ENCODE results near the gene RYR3. TPM values are rescaled to one million over a fixed set of nuclear protein-coding genes. Genes with fewer than 3 reads are reported as not detected.

RYR3 gene
- total RNA-seq, 1 donor from 2014 or later = not detected

GRCh38 chr15:33467146-33467815 is 156.5 kb downstream of the RYR3 start:
- Mint-ChIP-seq H3K4me3 (no peak overlapping the region), H3K36me3 (ENCODE audit: low read depth) (no peaks in the 10 kb centered on the region), H3K27ac (no peak overlapping the region), H3K9me3 (no peaks in the 10 kb centered on the region), H3K27me3 (peaks cover 2% of the 10 kb centered on the region), H3K4me1 (no peaks in the 10 kb centered on the region)
- no peak for TF ChIP-seq CTCF (IDR thresholded peaks at IDR 0.05)
- CTCF ChIA-PET = no interaction called here
- DNase-seq (no peak), ATAC-seq (ENCODE audit: low read depth) (no peak)
- POLR2A ChIA-PET = no interaction called here
- intact Hi-C loops (cut with micrococcal nuclease) = no loop called here

DNA sequence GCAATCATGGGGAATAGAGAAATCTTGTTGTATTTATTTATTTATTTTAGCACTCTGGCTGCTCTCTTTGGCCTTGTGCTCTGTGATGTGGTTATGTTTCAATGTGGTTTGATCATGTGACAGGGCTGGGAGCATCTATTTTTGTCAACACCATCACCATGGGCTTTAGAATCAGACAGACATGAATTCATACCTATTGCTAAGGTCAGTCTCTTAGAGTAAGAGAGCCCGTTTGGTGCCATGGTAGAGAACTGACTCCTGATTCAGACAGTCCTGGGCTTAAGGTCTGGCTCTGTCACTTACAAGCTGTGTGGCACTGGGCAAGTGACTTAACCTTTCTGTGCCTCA is 157.0 kb downstream of the RYR3 start:
- CTCF ChIA-PET = no interaction called here
- POLR2A ChIA-PET = no interaction called here
- H3K36me3 Mint-ChIP-seq (ENCODE audit: low read depth) = no peaks in the 10 kb centered on the region
- no peak overlapping the region for H3K4me3 Mint-ChIP-seq
- DNase-seq (no peak), ATAC-seq (ENCODE audit: low read depth) (no peak)
- TF ChIP-seq CTCF (IDR thresholded peaks at IDR 0.05) = no peak
- H3K4me1 Mint-ChIP-seq = no peaks in the 10 kb centered on the region
- H3K27ac Mint-ChIP-seq = no peak overlapping the region
- peaks cover 2% of the 10 kb centered on the region for H3K27me3 Mint-ChIP-seq
- no peaks in the 10 kb centered on the region for H3K9me3 Mint-ChIP-seq
- intact Hi-C loops (cut with micrococcal nuclease) = no loop called here

- DNase-seq (no peak), ATAC-seq (ENCODE audit: low read depth) (no peak)
- ChIA-PET CTCF (no interaction called here), POLR2A (no interaction called here)
- H3K9me3 Mint-ChIP-seq = no peaks in the 10 kb centered on the region
- no peak for TF ChIP-seq CTCF (IDR thresholded peaks at IDR 0.05)
- H3K36me3 Mint-ChIP-seq (ENCODE audit: low read depth) = no peaks in the 10 kb centered on the region
- intact Hi-C loops (cut with micrococcal nuclease) = no loop called here
- no peak overlapping the region for H3K27ac Mint-ChIP-seq
- H3K4me1 Mint-ChIP-seq = no peaks in the 10 kb centered on the region
- H3K4me3 Mint-ChIP-seq = no peak overlapping the region
- H3K27me3 Mint-ChIP-seq = no peaks in the 10 kb centered on the region
Observed at GRCh38 chr15:33468740-33469139, 158.0 kb downstream of the RYR3 start.

GRCh38 chr15:33473005-33473404 is 162.2 kb downstream of the RYR3 start:
- Mint-ChIP-seq H3K27me3 (peaks cover 2% of the 10 kb centered on the region), H3K27ac (no peak overlapping the region), H3K36me3 (ENCODE audit: low read depth) (no peaks in the 10 kb centered on the region), H3K4me3 (no peak overlapping the region), H3K4me1 (no peaks in the 10 kb centered on the region), H3K9me3 (peaks cover 2% of the 10 kb centered on the region)
- intact Hi-C loops (cut with micrococcal nuclease) = no loop called here
- DNase-seq (no peak), ATAC-seq (ENCODE audit: low read depth) (no peak)
- no peak for TF ChIP-seq CTCF (IDR thresholded peaks at IDR 0.05)
- POLR2A ChIA-PET = no interaction called here
- CTCF ChIA-PET = no interaction called here

GRCh38 chr15:33473714-33474113 is 162.9 kb downstream of the RYR3 start:
- H3K36me3 Mint-ChIP-seq (ENCODE audit: low read depth) = no peaks in the 10 kb centered on the region

More at GRCh38 chr15:33473714-33474113, 162.9 kb downstream of the RYR3 start:
- Mint-ChIP-seq H3K4me3 (no peak overlapping the region), H3K4me1 (no peaks in the 10 kb centered on the region), H3K27me3 (peaks cover 2% of the 10 kb centered on the region), H3K27ac (no peak overlapping the region), H3K9me3 (peaks cover 2% of the 10 kb centered on the region)
- DNase-seq (no peak), ATAC-seq (ENCODE audit: low read depth) (no peak)
- POLR2A ChIA-PET = no interaction called here
- TF ChIP-seq CTCF (IDR thresholded peaks at IDR 0.05) = no peak
- intact Hi-C loops (cut with micrococcal nuclease) = no loop called here
- CTCF ChIA-PET = no interaction called here

Measured in activated B cell treated with CpG ODN at 0.5 μM for 24 hours (primary cell).